GM08714 (cell line): Measurements from ENCODE around the gene SH3RF3.

Experiments
- H3K4me3 ChIP-seq: fragments of 200-500 bp; sonication (Bioruptor generic); 2 replicates; pipeline ENCODE4 v1.5.1; 2014; ENCODE audit warnings: mild to moderate bottlenecking, low read length, inconsistent platforms
- ZNF274 ChIP-seq: IDR thresholded peaks from 2 replicates; pipeline ENCODE4 v1.6.1; 2012; ENCODE audit warnings: mild to moderate bottlenecking, low read depth, low read length

Gene SH3RF3

GRCh38 chr2:109199790-109200189, 70.8 kb downstream of the SH3RF3 start:
- no peak overlapping the region for H3K4me3 ChIP-seq
- no peak for TF ChIP-seq ZNF274

DNA sequence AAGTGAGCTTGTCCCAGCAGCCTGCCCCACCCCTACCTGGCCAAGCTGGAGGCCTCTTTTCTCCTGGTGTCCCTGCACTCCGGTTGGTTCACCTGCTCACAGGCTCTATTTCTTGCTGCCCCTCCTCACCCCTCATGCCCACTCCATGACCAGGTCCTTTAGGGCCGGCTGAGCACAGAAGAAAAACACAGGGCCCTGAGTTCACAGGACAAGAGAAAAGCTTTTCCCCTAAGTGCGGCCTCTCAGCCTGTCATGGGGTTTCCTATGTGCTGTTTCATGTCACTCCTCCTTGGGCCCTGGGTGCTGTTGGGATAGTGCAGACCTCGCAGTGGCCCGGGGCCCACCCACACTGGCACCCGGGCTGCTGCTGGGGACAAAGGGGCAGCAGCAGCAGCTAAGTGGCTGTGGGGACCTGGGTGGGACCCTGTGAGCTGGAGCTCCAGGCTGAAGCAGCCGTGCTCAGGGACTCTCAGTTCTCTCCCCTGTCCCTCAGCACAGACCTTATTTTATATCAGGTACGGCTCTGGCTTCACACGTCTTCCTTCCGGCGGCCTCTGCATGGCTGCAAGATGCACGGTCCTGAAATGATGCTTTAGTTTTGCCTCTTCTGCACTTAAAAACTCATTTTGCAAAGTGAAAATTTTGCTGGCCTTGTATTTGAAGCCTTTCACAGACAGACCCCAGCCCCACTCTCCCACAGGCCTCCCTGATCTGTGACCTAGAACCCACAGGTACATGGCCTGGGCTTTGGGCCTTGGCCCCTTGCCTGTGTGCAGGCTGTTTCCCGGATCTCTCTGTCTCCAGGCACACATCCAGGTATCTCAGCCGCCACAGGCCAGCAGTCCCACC, 71.8 kb downstream of the SH3RF3 start:
- H3K4me3 ChIP-seq: no peak overlapping the region
- no peak for TF ChIP-seq ZNF274

GRCh38 chr2:109201465-109202327, 72.7 kb downstream of the SH3RF3 start:
- H3K4me3 ChIP-seq: no peak overlapping the region
- no peak for TF ChIP-seq ZNF274

- no peak for TF ChIP-seq ZNF274
- no peak overlapping the region for H3K4me3 ChIP-seq
Measured at GRCh38 chr2:109202486-109202885, 73.5 kb downstream of the SH3RF3 start.

DNA sequence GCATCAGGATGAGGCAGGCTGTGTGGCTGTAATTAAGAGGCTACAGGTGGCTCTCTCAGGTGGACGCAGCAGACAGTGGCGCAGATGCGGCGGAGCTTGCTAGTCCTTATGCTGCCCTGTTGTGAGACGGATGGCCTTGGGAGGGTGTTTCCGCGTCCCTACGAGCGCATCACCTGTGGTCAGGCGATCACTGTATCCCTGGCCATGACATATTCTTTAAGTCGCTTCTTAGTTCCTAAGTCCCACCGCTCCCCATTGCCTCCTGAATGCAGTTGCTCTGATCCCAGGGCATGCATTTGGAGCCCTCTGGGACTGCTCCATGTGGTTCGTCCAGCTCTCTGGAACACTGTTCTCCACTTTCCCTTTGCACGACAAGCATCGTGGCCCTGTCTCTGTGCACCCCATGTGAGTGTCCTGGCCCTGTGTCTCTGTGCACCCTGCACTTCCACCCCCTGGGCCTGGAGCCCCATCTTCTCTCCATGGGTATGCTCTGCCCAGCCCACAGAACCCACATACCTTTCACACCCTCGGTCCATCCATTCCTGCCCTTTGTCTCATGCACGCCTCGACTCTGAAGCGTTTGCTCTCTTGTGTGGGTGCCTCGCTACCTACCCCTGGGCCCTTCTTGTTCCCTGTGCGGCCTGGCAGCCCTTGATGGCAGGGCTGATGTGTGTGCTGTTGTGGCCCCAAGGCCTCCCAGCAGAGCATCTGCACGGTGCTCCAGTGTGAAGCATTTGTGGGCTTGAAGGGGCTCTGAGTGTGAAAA, 74.4 kb downstream of the SH3RF3 start:
- TF ChIP-seq ZNF274: no peak
- H3K4me3 ChIP-seq: no peak overlapping the region

DNA sequence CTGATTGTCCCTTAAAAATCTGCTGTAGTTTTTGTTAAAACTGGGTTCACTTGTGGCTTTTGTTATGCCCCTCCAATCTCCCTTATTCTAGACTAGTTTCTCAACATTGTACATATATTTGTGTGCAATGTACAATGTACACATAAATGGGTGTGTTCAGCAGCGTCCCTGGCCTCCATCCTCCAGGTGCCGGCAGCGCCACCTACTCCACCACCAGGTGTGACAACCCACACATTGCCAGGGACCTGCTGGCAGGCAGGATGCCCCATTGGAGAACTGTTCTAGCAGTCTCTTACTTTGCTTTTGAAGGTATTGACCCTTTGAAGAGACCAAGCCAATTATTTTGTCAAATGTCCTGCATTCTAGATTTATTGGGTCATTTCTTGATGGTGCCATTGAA, 75.4 kb downstream of the SH3RF3 start:
- H3K4me3 ChIP-seq: no peak overlapping the region
- no peak for TF ChIP-seq ZNF274

DNA sequence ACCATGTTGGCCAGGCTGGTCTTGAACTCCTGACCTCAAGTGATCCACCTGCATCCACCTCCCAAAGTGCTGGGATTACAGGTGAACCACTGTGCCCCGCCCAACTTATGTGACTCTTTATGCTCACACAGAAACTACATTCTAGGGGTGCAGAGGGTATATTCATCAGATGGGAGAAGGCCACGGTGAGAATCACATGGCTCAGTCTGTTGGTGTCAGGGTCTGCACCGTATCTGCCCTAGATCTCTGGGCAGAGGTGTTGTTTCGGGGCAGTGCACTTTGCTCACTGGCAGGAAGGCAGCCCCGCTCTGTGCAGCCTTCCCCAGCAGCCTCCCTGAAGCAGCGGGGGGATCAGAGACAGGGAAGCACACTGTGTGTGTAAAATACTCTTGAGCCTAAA, 76.4 kb downstream of the SH3RF3 start:
- no peak for TF ChIP-seq ZNF274
- H3K4me3 ChIP-seq: no peak overlapping the region

- H3K4me3 ChIP-seq: no peak overlapping the region
- no peak for TF ChIP-seq ZNF274
Measured at GRCh38 chr2:109206569-109207146, 77.7 kb downstream of the SH3RF3 start.

DNA sequence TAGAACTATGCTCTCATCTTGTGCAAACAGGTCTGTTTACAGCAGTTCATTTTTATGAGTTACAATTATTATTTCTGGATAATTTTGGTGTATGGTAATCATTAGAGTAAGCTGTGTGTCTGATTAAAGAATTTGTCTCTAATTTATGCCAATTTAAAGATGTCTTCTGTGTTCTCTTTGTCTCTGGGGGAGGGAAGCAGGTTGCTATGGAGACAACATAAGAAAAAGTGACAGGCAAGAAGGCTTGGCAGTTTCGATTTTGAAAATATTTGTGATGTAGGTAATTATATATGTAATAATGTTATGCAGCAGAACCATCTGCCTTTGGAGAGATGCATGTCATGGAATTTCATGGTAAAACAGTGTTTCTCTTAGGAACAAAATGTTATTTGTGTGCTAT, 78.2 kb downstream of the SH3RF3 start:
- no peak for TF ChIP-seq ZNF274
- H3K4me3 ChIP-seq: no peak overlapping the region

DNA sequence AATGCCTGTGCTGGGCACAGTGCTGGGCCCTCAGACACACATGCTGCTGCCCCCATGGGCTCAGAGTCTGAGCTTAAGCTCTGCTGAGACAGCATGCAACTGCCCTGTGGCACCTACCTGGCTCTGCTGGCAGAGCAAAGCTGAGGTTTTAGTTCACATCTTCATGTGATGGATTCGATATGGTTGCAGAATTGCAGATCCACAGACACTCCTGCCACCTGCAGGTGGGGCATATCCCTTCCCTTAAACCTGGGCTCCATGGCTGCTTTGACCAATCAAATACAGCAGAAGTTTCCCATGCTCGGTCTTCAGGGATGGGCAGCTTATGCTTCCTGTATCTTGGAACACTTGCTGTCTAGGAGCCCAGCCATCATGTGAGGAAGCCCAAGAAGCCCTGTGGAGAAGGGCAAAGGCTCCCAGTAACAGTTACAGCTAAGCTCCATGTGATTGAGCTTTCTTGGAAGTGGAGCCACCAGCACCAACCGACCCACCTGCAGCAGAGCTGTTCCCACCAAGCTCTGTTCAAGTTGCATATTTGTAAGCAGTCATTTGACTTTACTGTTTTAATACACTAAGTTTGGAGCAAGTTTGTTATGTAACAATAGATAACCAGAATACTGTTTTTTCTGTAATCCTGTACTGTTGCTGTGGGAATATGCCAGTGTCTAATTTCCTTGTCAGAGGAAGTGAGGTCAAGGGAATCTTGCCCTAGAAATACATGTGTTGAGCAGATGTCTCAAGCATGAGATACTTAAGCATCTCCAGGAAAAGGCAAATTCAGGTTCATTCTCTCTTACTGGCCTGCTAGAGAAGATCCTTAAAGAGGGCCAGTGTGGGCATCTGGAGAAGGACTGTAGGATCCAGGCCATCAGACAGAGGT, 79.3 kb downstream of the SH3RF3 start:
- H3K4me3 ChIP-seq: no peak overlapping the region
- no peak for TF ChIP-seq ZNF274

GRCh38 chr2:109208951-109209335, 79.9 kb downstream of the SH3RF3 start:
- TF ChIP-seq ZNF274: no peak
- H3K4me3 ChIP-seq: no peak overlapping the region

GRCh38 chr2:109209412-109209811, 80.4 kb downstream of the SH3RF3 start:
- H3K4me3 ChIP-seq: no peak overlapping the region
- TF ChIP-seq ZNF274: no peak

DNA sequence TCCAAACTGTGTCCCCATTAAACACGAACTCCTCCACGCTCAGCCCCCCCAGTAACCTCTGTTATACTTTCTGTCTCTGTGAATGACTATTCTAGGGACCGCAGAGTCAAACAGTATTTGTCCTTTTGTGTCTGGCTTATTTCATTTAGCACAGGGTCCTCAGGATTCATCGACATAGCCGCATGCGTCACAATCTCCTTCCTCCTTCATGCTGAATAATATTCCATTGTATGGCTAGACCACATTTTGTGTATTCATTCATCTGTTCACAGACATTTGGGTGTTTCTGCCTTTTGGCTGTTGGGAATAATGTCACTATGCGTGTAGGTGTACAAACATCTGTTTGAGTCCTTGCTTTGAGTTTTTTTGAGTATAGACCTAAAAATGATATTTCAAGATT, 80.9 kb downstream of the SH3RF3 start:
- no peak overlapping the region for H3K4me3 ChIP-seq
- no peak for TF ChIP-seq ZNF274
